ENCODE measurements around the gene FARP2. TPM values are rescaled to one million over a fixed set of nuclear protein-coding genes. Genes with fewer than 3 reads are reported as not detected.

Gene FARP2
- total and polyA plus RNA-seq, 4 donors: 37.5 to 67.3 (median 52.1) TPM

- no peak overlapping the region for H3K4me3 ChIP-seq (ENCODE audit: low read depth, low read length)
- no peaks in the 10 kb centered on the region for H3K9me3 ChIP-seq (ENCODE audit: control insufficient read depth, insufficient read depth, low read length)
- H3K27me3 ChIP-seq (ENCODE audit: control insufficient read depth, insufficient read depth, low read length): peaks cover 2% of the 10 kb centered on the region
- no peak for DNase-seq (ENCODE audit: low read depth in 4 of 6, low spot score in 6 of 6)
- no peak overlapping the region for H3K27ac ChIP-seq (ENCODE audit: low read depth, low read length)
- H3K4me1 ChIP-seq (ENCODE audit: control insufficient read depth, insufficient read depth, low read length): no peaks in the 10 kb centered on the region
- H3K36me3 ChIP-seq (ENCODE audit: control insufficient read depth, insufficient read depth, low read length): no peaks in the 10 kb centered on the region
- WGBS (ENCODE audit: insufficient coverage): 93% methylated on average over 7 of the region's 13 CpGs
Observed at GRCh38 chr2:241531161-241531722, 175.2 kb downstream of the FARP2 start.

- no peaks in the 10 kb centered on the region for H3K9me3 ChIP-seq (ENCODE audit: control insufficient read depth, insufficient read depth, low read length)
- 89% methylated on average over 7 of the region's 8 CpGs for WGBS (ENCODE audit: insufficient coverage)
- peaks cover 2% of the 10 kb centered on the region for H3K27me3 ChIP-seq (ENCODE audit: control insufficient read depth, insufficient read depth, low read length)
- H3K36me3 ChIP-seq (ENCODE audit: control insufficient read depth, insufficient read depth, low read length): no peaks in the 10 kb centered on the region
- no peak overlapping the region for H3K27ac ChIP-seq (ENCODE audit: low read depth, low read length)
- DNase-seq (ENCODE audit: low read depth in 4 of 6, low spot score in 6 of 6): no peak
- no peaks in the 10 kb centered on the region for H3K4me1 ChIP-seq (ENCODE audit: control insufficient read depth, insufficient read depth, low read length)
- H3K4me3 ChIP-seq (ENCODE audit: low read depth, low read length): no peak overlapping the region
Observed at GRCh38 chr2:241532168-241532567, 176.1 kb downstream of the FARP2 start.

GRCh38 chr2:241532733-241533601 is 176.9 kb downstream of the FARP2 start:
- WGBS (ENCODE audit: insufficient coverage): 93% methylated on average over 24 of the region's 26 CpGs
- H3K36me3 ChIP-seq (ENCODE audit: control insufficient read depth, insufficient read depth, low read length): no peaks in the 10 kb centered on the region
- no peak overlapping the region for H3K4me3 ChIP-seq (ENCODE audit: low read depth, low read length)
- H3K27ac ChIP-seq (ENCODE audit: low read depth, low read length): no peak overlapping the region
- peaks cover 2% of the 10 kb centered on the region for H3K27me3 ChIP-seq (ENCODE audit: control insufficient read depth, insufficient read depth, low read length)
- H3K9me3 ChIP-seq (ENCODE audit: control insufficient read depth, insufficient read depth, low read length): no peaks in the 10 kb centered on the region
- no peaks in the 10 kb centered on the region for H3K4me1 ChIP-seq (ENCODE audit: control insufficient read depth, insufficient read depth, low read length)
- no peak for DNase-seq (ENCODE audit: low read depth in 4 of 6, low spot score in 6 of 6)

- no peak for DNase-seq (ENCODE audit: low read depth in 4 of 6, low spot score in 6 of 6)
- H3K4me3 ChIP-seq (ENCODE audit: low read depth, low read length): no peak overlapping the region
- WGBS (ENCODE audit: insufficient coverage): 87% methylated on average over 7 of the region's 7 CpGs
- no peaks in the 10 kb centered on the region for H3K4me1 ChIP-seq (ENCODE audit: control insufficient read depth, insufficient read depth, low read length)
- H3K9me3 ChIP-seq (ENCODE audit: control insufficient read depth, insufficient read depth, low read length): no peaks in the 10 kb centered on the region
- no peaks in the 10 kb centered on the region for H3K36me3 ChIP-seq (ENCODE audit: control insufficient read depth, insufficient read depth, low read length)
- peaks cover 2% of the 10 kb centered on the region for H3K27me3 ChIP-seq (ENCODE audit: control insufficient read depth, insufficient read depth, low read length)
- H3K27ac ChIP-seq (ENCODE audit: low read depth, low read length): no peak overlapping the region
Observed at GRCh38 chr2:241534293-241534692, 178.2 kb downstream of the FARP2 start.

- H3K27ac ChIP-seq (ENCODE audit: low read depth, low read length): no peak overlapping the region
- H3K27me3 ChIP-seq (ENCODE audit: control insufficient read depth, insufficient read depth, low read length): peaks cover 2% of the 10 kb centered on the region
- no peak overlapping the region for H3K4me3 ChIP-seq (ENCODE audit: low read depth, low read length)
- no peak for DNase-seq (ENCODE audit: low read depth in 4 of 6, low spot score in 6 of 6)
- no peaks in the 10 kb centered on the region for H3K36me3 ChIP-seq (ENCODE audit: control insufficient read depth, insufficient read depth, low read length)
- WGBS (ENCODE audit: insufficient coverage): 65% methylated on average over 17 of the region's 17 CpGs
- H3K9me3 ChIP-seq (ENCODE audit: control insufficient read depth, insufficient read depth, low read length): no peaks in the 10 kb centered on the region
- H3K4me1 ChIP-seq (ENCODE audit: control insufficient read depth, insufficient read depth, low read length): no peaks in the 10 kb centered on the region
Observed at GRCh38 chr2:241534701-241535375, 178.8 kb downstream of the FARP2 start.

GRCh38 chr2:241535871-241536655 is 180.0 kb downstream of the FARP2 start:
- H3K4me3 ChIP-seq (ENCODE audit: low read depth, low read length): no peak overlapping the region
- no peaks in the 10 kb centered on the region for H3K36me3 ChIP-seq (ENCODE audit: control insufficient read depth, insufficient read depth, low read length)
- H3K27ac ChIP-seq (ENCODE audit: low read depth, low read length): no peak overlapping the region
- no peak for DNase-seq (ENCODE audit: low read depth in 4 of 6, low spot score in 6 of 6)
- H3K27me3 ChIP-seq (ENCODE audit: control insufficient read depth, insufficient read depth, low read length): no peaks in the 10 kb centered on the region
- no peaks in the 10 kb centered on the region for H3K9me3 ChIP-seq (ENCODE audit: control insufficient read depth, insufficient read depth, low read length)
- WGBS (ENCODE audit: insufficient coverage): 58% methylated on average over 11 of the region's 13 CpGs
- H3K4me1 ChIP-seq (ENCODE audit: control insufficient read depth, insufficient read depth, low read length): peaks cover 9% of the 10 kb centered on the region

- Histone ChIP-seq H3K27me3 (ENCODE audit: control insufficient read depth, insufficient read depth, low read length) (peaks cover 14% of the 10 kb centered on the region), H3K36me3 (ENCODE audit: control insufficient read depth, insufficient read depth, low read length) (no peaks in the 10 kb centered on the region), H3K4me1 (ENCODE audit: control insufficient read depth, insufficient read depth, low read length) (peaks cover 17% of the 10 kb centered on the region), H3K4me3 (ENCODE audit: low read depth, low read length) (no peak overlapping the region), H3K27ac (ENCODE audit: low read depth, low read length) (no peak overlapping the region), H3K9me3 (ENCODE audit: control insufficient read depth, insufficient read depth, low read length) (no peaks in the 10 kb centered on the region)
- 89% methylated on average over 15 of the region's 15 CpGs for WGBS (ENCODE audit: insufficient coverage)
- DNase-seq (ENCODE audit: low read depth in 4 of 6, low spot score in 6 of 6): no peak
Observed at GRCh38 chr2:241538838-241539615, 182.9 kb downstream of the FARP2 start.

- 86% methylated on average over 5 of the region's 11 CpGs for WGBS (ENCODE audit: insufficient coverage)
- no peak for DNase-seq (ENCODE audit: low read depth in 4 of 6, low spot score in 6 of 6)
- Histone ChIP-seq H3K27ac (ENCODE audit: low read depth, low read length) (no peak overlapping the region), H3K4me1 (ENCODE audit: control insufficient read depth, insufficient read depth, low read length) (peaks cover 17% of the 10 kb centered on the region), H3K27me3 (ENCODE audit: control insufficient read depth, insufficient read depth, low read length) (peaks cover 14% of the 10 kb centered on the region), H3K9me3 (ENCODE audit: control insufficient read depth, insufficient read depth, low read length) (no peaks in the 10 kb centered on the region), H3K4me3 (ENCODE audit: low read depth, low read length) (no peak overlapping the region), H3K36me3 (ENCODE audit: control insufficient read depth, insufficient read depth, low read length) (no peaks in the 10 kb centered on the region)
Observed at GRCh38 chr2:241539616-241540374, 183.7 kb downstream of the FARP2 start.
